ENCODE measurements around the gene EPB41L4B.

EPB41L4B gene

DNA sequence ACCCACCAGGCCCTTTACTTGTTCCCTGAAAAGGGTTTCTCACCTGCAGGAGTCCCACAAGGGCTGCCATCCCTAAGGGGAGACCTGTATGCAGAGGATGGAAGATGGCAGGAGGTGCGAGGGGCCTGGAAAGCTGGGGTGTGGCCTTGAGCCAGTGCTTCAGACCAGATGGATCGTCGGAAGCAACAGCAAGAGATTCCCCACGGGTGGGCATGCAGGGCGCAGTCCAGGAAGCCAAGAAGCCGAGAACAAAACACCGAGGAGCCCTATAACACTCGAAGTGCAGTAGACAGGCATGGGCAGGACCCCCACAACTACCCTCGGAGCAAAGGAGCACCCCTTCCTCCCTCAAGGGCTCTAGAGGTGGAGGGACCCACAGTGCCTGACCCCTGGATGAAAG lies 129.1 kb downstream of the EPB41L4B start:
- no peak for DNase-seq

DNA sequence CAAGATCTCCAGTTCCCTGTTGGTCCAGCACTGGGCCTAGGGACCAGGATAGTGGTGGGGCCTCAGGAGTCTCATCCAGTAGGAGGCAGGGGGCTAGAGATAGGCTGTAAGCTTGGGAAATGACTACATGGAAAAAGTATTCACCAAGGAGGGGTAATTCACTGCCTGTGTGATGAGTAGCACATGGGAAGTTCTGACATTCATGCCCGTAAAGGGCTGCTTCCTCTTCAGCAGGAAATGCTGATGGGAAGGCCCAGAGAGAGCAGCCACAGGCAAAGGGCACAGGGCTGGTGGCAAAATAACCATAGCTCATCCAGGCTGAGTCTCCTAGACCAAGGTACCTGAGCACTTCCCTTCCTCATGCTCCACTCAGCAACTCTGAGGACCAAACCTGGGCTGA lies 130.7 kb downstream of the EPB41L4B start:
- no peak for DNase-seq

DNA sequence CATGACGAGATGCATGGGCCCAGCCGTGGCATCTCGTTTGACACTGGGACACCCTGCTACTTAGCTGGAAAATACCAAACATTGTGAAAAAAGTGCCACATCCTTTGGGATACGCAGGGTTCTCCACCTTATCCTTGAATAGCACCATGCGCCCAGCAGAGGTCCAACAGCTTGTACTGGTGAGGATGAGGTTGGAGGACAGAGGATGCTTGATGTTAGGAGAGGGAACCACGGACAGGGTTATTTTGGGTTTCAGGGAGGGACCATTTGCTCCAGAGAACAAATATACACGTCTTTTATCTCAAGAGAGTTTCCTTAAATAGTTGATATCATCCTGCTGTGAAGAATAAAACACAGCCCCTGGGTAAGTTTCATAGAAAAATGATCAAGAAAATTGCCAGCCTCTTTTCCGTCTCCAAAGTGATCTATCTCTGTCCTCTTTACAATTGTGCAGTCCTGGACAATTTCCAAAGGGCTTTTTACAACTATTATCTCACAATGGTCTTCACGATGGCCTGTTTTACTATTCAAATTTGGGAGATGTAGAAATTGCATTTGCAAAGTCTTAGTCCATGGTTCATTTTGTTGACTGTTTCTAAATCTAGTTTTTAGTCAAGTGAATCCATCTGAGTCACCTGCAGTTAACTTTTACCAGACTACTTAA lies 133.9 kb downstream of the EPB41L4B start:
- DNase-seq, result no peak

DNA sequence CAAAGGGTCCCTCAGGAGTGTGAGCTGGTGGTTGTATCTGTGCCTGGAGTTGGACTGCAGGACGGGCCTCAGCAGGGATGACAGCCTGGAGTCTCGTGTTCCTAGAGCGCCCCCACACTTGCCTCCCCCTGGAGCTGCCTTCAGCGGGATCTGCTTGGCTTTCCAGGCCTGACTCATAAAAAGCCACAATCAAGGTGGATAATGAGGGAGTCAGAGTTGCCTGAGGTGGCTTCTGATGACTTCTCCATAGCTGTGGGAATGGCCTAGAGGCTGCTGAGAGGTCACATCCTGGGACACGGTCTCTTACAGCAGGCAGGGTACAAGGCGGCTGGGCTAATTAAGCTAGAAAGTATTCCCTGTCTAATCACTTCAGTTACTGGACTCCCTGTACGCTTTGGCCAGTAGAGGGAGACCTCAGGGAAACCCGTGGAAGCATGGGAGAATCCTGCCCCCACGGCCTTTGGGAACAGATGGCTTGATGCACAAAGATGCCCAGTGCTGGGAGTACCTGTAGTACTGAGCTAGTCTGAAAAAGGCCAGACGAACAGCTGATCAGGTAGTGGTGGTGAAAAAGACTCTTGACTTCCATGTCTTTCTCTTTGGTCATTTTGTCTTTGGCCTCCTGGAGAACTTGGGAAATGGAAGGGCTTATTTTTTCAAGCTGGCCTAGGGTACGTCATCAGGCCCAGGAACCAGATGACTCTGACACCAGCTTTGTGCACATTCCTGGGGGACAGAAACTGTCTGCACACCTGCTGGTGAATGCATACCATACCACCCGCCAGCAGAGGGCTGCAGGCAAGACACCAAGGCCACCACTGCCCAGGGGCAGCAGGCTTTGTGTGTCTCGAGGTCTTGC lies 137.7 kb downstream of the EPB41L4B start:
- no peak for DNase-seq

DNA sequence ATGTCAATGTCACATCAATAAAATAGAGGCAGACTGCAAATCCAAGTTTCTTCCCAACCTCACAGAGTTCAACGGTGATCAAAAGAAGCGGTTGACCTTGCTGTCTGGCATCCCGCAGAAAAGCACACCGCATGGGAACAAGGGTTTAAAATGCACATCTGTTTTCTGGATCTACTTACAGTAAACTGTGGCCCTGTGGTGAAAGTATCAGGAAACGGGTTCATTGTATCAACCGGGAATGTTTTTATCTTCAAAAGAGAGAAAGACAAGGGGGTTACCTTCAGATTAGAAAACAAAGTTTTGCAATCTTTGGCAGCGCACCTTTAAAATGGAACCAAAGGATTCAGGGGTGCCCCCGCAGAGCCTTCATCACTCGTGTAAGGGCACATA lies 138.3 kb downstream of the EPB41L4B start:
- no peak for DNase-seq

DNA sequence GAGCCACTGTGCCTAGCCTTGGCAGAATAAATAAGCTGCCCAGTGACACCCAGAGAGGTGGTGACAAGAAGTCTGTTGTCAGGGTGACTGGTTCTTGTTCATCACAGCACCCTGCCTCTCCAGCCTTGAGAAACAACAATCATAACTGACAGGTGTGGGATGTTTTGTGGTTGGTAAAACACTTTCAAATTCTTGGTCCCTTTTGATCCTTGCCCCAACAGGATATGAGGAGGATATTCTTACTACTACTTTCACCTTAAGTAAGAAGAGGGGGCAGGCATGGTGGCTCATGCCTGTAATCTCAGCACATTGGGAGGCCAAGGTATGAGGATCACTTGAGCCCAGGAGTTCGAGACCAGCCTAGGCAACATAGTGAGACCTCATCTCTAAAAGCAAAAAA lies 139.6 kb downstream of the EPB41L4B start:
- DNase-seq, result peak; percentile 66

DNA sequence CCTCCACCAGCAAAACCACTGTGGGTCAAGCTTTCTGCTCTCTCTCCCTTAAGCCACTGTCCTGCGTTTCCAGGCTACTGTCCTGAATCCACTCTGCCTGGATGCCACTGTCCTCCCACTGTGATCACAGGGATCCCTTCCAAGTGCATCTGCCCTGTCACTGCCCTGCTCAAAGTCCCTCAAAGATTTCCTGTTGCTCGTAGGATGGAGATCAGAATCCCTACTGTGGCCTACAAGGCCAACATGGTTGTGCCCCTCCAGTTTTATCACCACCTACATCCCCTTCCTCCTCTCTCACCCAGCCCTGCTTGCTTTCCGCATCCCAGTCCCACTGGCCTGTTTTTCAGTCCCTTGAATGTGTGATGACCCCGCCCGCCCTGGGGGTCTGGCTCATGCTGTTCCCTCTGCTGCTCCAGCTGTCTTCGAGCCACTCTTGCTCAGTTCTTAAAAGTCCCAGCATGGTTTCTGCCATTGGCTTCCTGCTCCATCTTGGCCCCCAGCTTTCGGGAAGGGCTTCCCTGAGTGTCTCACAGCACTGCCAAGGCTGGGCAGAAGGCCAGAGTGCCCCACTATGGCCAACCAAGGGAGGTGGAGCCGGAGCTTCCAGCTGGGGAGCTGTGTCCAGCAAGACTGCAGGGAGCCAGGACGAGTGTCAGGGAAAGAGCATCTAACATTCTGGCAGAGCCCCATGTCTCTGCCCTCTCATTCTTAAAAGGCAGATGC lies 140.9 kb downstream of the EPB41L4B start:
- DNase-seq, result no peak

DNA sequence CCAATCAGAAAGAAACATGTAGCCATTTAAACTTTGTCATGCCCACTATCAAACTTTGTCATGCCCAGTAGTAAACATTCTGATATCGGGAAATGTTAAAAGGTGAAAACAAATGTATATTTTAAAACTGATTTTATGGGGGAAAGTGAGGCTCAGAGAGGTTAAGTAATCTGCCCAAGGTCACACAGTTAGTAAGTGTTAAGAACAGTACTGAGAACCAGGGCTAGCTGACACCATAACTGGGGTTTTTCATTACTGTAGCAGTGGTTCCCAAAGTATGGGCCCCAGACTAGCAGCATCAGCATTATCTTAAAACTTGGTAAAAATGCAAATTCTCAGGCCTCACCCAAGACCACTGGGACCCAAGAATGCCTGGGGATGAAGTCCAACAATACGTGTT lies 143.9 kb downstream of the EPB41L4B start:
- no peak for DNase-seq

DNA sequence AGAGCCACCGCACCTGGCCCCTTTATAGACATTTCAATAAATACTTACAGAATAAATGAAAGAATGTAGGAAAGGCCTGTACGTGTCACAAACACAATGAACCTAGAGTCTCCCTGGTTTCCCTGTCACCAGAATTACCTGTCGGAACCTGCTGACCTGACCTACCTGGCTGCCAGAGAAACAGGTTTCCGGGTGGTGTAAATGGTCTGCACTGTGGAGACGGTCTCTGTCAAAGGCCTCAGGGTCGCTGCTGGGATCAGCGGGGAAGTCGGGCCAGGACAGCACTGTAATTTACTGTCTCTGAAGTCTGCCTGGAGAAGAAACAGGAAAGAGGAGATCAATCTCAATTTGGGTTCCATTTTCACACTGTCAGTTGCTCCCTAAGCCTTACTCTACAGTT lies 144.5 kb downstream of the EPB41L4B start:
- DNase-seq, result no peak

DNA sequence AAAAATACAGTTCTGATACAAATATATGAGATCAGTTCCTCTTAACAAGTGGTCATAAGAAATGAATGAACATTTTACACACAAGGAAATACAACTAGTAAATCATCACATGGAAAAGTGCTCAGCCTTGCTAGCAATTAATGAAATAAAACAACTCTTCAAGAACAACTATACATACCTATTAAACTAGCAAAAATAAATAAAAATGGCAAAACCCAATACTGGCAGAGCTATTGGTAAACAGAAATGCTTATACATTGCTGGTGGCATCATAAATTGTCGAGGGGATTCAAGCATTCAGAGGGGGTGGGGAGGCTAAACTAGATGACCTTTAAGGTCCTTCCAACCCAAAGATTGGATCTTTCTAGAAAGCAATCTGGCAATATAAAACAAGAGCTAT lies 147.9 kb downstream of the EPB41L4B start:
- no peak for DNase-seq

DNA sequence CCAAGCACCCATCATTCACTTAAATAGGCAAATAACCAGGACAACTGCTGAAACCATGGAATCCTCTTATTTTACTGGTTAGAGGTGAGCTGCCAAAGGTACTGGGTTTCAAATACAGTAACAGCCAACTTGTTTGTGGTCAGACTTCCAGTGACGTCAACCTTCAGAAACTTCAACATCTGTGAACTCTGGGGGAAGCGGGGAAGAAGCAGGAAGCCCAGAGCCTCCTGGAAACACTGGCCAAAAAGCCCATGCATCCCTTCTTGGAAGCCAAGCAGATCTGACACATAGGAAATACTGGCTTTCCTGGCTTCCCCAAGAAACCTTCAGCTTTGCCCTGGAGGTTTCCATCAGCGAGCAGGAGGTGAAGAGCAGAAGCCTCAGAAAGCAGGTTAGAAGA lies 148.9 kb downstream of the EPB41L4B start:
- DNase-seq, result no peak

DNA sequence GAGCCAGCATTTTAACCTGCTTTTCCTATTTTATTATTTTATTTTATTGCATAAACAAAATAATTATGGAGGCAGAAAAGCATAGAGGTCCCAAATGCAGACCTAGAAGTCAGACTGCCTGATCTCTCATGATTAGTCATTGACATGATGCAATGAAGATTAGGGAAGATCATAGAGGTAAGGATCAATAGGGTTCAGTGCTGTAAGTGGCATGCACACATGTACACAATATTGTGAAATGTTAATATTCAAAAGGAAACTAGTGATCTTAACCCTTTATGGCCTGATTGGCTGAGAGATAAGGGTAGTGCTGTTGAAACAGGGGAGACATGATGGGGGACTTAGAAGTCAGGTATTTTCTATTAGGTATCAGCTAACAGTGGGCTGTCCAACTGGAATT lies 152.7 kb downstream of the EPB41L4B start:
- no peak for DNase-seq

DNA sequence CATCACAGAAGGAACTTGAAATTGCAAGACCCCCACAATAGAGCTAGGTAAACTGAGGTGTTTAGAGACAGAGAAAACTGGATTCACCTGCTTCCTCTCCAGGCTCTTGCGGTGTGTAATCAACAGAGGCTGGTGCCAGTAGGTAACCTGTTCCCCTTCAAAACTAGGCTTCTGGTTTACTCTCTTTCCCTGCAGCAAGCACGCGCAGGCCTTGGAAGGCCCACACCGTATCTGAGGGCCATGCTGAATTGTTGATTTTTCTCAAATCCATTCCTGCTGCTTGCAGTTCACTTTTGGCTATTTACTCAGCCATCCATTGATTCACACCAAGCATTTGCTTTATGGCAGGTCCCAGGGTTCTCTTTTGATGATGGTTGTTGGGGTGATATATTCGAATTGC lies 153.1 kb downstream of the EPB41L4B start:
- DNase-seq, result no peak

DNA sequence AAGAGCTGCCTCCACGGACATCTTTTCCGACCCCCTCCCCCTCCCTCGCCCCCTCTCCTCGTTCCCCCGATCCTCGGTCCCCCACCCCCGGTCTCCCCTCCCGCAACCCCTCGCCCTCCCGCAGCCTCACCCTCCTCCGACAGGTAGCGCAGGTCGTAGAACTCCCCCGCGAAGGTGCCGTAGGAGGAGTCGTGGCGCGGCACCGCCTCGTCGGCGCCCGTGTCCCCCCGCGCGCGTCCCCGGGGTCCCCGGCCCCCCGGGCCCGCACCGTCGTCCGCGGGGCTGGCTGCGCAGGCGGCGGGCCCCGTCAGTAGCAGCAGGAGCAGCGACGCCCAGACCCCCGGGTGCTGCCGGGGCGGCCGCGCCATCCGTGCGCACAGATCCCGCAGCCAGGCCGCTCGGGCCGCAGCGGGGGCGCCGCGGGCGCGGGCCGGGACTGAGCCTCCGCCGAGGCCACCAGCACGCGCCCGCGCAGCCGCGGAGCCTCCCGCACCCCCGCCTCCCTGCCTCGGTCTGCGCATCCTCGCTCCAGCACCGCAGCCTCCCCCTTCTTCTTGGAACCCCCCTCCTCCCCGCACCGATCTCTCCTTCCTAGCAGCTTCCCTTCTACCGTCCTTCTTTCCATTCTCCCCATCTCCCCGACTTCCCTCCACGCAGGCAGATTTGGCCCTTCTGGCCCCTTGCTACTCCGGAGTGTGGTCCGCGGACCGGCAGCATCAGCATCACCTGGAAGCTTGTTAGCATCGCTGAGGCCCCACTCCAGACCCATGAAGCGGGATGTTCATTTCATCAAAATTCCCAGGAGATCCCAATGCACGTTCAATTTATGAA lies 153.9 kb downstream of the EPB41L4B start, which contains the start of gene FRRS1L:
Gene FRRS1L, minus strand, starts transcription at position 479 of the 831 bp plus-strand sequence. Its CDS starts 111 bp downstream, at position 368.
- no peak for DNase-seq

DNA sequence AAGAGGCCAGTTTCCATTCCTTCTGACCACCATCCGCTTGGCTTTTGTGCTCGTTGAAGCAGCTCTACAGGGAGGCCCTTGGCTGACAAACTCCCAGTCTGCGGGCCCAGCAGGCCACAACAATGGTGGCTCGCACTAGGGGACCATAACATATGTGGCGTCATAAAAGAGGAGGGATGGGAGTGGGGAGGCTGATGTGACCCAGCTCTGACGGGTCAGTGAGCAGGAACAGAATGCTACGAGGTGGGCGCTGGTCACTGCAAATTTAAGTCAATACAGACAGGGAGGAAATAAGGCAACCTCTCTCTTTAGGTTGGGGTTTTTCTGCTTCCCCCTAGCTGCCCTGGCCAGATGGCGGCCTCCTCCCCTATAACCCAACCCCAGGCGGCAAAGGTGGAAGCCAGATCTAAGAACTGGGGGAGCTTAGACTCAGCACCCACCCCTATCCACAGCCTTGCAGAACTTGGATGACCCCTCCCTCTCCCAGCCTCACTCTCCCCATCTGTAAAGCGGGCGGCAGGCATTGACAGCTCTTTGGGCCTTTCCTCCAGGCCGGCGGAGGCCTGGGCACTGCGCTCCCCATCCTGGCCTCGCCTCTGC lies 154.6 kb downstream of the EPB41L4B start:
- no peak for DNase-seq

DNA sequence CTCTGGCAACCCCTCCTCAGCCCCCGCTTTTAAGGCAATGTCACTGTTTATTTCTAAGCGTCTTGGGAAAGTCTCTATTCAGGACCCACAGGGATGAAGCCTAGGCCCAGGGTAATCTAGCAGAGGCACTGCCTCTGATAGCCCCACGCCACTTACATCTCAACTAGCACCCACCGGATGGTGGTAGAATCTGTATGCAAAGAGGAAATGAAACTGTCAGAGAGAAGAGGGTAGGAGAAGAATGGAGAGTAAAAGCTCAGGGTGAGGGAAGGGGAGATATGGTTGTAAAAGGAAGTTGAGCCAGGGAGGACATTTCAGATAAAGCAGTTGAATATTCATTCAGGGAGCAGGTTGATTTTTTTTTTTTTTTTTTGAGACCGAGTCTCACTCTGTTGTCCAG lies 156.8 kb downstream of the EPB41L4B start:
- DNase-seq, result no peak

DNA sequence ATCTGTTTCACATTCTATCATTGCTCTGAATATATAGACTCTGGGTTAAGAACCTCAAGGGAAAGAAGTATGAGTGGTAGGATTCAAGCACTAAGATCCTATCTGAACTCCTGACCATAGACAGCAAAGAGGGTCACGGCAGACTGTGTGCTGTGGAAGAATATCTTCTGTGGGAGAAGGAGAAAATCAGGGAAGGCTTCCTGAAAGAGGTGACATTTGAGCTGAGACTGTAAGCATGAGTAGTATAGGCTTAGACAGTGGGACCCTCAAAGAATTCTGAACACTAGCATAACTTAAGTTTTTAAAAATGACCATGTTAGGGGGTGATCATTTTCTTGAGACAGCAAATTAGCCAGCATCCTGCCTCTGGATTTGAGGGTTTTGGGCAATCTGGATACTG lies 157.7 kb downstream of the EPB41L4B start:
- no peak for DNase-seq

DNA sequence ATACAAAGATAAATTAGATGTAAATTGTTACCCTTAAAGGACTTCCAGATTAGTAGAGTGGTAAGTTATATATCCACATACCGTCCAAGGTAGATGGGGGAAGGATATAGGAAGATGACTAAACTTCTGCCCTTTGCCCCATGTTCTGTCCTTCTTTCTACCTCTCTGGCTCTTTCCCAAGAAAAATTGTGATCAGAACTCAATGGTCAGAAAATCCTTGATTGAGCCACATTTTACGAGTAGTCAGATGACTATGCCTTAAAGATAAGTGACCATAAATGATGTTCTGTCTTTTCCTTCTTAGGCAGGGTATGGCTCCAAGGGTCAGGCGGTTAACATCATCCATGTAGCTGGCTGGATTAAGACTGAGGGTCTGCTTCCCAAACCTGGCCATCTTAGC lies 158.2 kb downstream of the EPB41L4B start:
- no peak for DNase-seq

DNA sequence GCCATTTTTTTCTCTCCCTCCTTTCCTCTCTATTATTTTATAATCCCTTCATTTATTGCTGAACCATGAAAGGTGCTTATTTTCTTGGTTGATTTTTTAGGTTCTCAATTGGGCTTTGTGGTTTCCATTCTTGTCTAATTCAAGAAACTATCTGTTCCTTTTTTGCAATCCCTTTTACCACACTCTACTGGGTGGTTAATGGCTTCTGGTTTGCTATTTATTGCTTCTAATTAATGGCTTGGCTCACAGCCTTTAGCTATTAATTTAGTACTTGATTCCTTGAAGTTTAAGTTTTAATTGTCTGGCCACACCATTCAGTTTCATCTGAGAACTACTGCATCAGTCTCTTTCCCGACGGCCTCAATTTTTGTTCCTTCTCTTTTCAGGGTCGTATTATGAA lies 159.4 kb downstream of the EPB41L4B start:
- DNase-seq, result no peak

DNA sequence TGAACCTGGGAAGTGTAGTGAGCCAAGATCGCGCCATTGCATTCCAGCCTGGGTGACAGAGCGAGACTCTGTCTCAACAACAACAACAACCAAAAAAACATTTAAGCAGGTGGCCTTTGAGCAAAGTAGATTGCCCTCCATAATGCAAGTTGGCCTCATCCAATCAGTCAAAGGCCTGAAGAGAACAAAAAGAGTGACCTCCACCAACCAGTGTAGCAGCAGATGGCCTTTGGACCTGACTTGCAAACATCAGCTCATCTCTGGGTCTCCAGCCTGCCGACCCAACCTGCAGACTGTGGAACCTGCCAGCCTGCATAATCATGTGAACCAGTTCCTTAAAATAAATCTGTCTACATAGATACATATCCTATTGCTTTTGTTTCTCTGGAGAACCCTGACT lies 161.3 kb downstream of the EPB41L4B start:
- no peak for DNase-seq

DNA sequence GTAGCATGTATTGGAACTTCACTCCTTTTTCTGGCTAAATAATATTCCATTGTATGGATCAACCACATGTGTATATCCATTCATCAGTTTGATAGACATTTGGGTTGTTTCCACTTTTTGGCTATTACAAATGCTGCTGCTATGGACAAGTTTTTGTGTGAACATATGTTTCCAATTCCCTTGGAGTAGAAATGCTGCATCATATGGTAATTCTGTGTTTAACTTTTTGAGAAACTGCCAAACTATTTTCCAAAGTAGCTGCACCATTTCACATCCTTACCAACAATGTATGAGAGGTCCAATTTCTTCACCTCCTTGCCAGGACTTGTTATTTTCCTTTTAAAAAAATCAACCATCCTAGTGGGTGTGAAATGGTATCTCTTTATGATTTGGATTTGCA lies 162.2 kb downstream of the EPB41L4B start:
- no peak for DNase-seq

DNA sequence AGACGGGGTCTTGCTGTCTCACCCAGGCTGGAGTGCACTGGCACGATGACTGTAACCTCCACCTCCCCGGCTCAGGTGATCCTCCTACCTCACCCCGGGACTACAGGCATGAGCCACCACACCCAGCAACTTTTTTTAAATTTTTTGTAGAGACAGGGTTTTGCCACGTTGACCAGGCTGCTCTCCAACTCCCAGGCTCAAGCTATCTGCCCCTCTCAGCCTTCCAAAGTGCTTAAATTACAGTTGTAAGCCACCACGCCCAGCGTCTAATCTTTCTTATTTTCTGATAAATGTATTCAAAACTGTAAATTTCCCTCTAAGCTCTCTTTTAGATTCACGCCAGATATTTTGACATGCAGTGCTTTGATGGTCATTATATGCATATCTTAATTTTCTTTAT lies 164.2 kb downstream of the EPB41L4B start:
- DNase-seq, result no peak

Data from activated effector memory CD4-positive, alpha-beta T cell treated with anti-CD3 and anti-CD28 coated beads, Interleukin-2, amount 50 U/mL, for 16 hours (primary cell).